IPS DF 6.9 (cell line): ENCODE data around the gene HERC2.
"Not testable (repeated sequence)": the region's sequence is repeated elsewhere in the genome, so short reads cannot be mapped to it uniquely, and the experiment has no call there.

Source experiments
- DNase-seq: peaks from one replicate; pipeline ENCODE4 v3.0.0-alpha.2; 2013; ENCODE audit warnings: low read depth, low spot score
- H3K27ac ChIP-seq: one replicate; pipeline ENCODE4 v1.5.1; 2013; ENCODE audit warnings: low read length, control low read depth
- H3K27me3 ChIP-seq: 2 replicates; pipeline ENCODE4 v1.6.1; 2013; ENCODE audit warnings: mild to moderate bottlenecking, low read length; ENCODE audit not compliant: control insufficient read depth, insufficient read depth
- H3K36me3 ChIP-seq: 2 replicates; pipeline ENCODE4 v1.6.1; 2013; ENCODE audit warnings: low read length; ENCODE audit not compliant: control insufficient read depth, insufficient read depth
- H3K4me1 ChIP-seq: 2 replicates; pipeline ENCODE4 v1.6.1; 2013; ENCODE audit warnings: low read length; ENCODE audit not compliant: control insufficient read depth, insufficient read depth
- H3K4me3 ChIP-seq: 2 replicates; pipeline ENCODE4 v1.5.1; 2013; ENCODE audit warnings: mild to moderate bottlenecking, low read length
- H3K9me3 ChIP-seq: 2 replicates; pipeline ENCODE4 v1.6.1; 2013; ENCODE audit warnings: low read length, inconsistent platforms; ENCODE audit not compliant: control insufficient read depth, insufficient read depth
- WGBS: extraction: QIAGEN DNeasy Blood & Tissue Kit; methylation state at CpG from one replicate; pipeline ENCODE4 v1.1.7; 2013; ENCODE audit warnings: mixed read lengths, missing lambda C conversion rate; ENCODE audit not compliant: insufficient read length, insufficient coverage; 5-methylcytosine and 5-hydroxymethylcytosine counted together

Gene HERC2

GRCh38 chr15:28125673-28126651 lies 196.0 kb downstream of the HERC2 start:
- Histone ChIP-seq H3K9me3 (no peaks in the 10 kb centered on the region), H3K36me3 (peaks cover 13% of the 10 kb centered on the region), H3K27ac (no peak overlapping the region), H3K4me1 (no peaks in the 10 kb centered on the region), H3K27me3 (no peaks in the 10 kb centered on the region), H3K4me3 (no peak overlapping the region)
- peak; percentile 27 for DNase-seq
- WGBS: no CpG with 5 or more reads among the region's 17 CpGs

DNA sequence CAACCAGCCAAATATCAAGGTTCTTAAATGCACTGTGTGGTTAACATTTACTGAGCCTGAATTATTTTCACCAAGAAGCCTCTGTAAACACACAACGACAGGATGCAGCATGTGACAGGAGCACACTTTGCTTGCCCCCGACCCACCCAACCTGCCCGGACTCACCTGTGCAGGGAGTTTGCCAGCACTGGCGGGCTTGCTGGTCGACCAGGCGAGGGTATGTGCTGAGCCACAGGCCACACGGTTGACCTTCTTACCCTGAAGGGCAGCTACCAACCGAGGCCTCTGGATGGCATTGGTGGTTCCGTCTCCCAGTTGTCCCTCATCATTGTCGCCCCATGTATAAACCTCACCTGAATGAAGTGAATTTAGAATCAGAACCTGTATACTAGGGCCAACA lies 197.1 kb downstream of the HERC2 start:
- no peak overlapping the region for H3K27ac ChIP-seq
- no peaks in the 10 kb centered on the region for H3K27me3 ChIP-seq
- no peaks in the 10 kb centered on the region for H3K4me1 ChIP-seq
- WGBS: no CpG with 5 or more reads among the region's 10 CpGs
- no peak for DNase-seq
- H3K36me3 ChIP-seq: peaks cover 13% of the 10 kb centered on the region
- no peak overlapping the region for H3K4me3 ChIP-seq
- no peaks in the 10 kb centered on the region for H3K9me3 ChIP-seq

- peaks cover 13% of the 10 kb centered on the region for H3K36me3 ChIP-seq
- no peak overlapping the region for H3K27ac ChIP-seq
- peak; percentile 55 for DNase-seq
- WGBS: no CpG with 5 or more reads among the region's 6 CpGs
- H3K9me3 ChIP-seq: no peaks in the 10 kb centered on the region
- H3K4me1 ChIP-seq: no peaks in the 10 kb centered on the region
- H3K4me3 ChIP-seq: no peak overlapping the region
- no peaks in the 10 kb centered on the region for H3K27me3 ChIP-seq
Measured at GRCh38 chr15:28123408-28124023, 198.5 kb downstream of the HERC2 start.

- Histone ChIP-seq H3K27me3 (no peaks in the 10 kb centered on the region), H3K36me3 (peaks cover 10% of the 10 kb centered on the region), H3K27ac (no peak overlapping the region), H3K4me1 (no peaks in the 10 kb centered on the region), H3K9me3 (no peaks in the 10 kb centered on the region), H3K4me3 (no peak overlapping the region)
- no CpG with 5 or more reads among the region's 28 CpGs for WGBS
- no peak for DNase-seq
Measured at GRCh38 chr15:28122038-28122949, 199.7 kb downstream of the HERC2 start.

- not testable (repeated sequence) for DNase-seq, H3K27me3 ChIP-seq, H3K4me1 ChIP-seq, H3K9me3 ChIP-seq, H3K4me3 ChIP-seq, H3K27ac ChIP-seq
- peaks cover 14% of the 10 kb centered on the region for H3K36me3 ChIP-seq
- no CpG with 5 or more reads among the region's 16 CpGs for WGBS
Measured at GRCh38 chr15:28121577-28121976, 200.4 kb downstream of the HERC2 start.

- no CpG with 5 or more reads among the region's 4 CpGs for WGBS
- H3K36me3 ChIP-seq: peaks cover 24% of the 10 kb centered on the region
Measured at GRCh38 chr15:28120359-28120640, 201.7 kb downstream of the HERC2 start.

DNA sequence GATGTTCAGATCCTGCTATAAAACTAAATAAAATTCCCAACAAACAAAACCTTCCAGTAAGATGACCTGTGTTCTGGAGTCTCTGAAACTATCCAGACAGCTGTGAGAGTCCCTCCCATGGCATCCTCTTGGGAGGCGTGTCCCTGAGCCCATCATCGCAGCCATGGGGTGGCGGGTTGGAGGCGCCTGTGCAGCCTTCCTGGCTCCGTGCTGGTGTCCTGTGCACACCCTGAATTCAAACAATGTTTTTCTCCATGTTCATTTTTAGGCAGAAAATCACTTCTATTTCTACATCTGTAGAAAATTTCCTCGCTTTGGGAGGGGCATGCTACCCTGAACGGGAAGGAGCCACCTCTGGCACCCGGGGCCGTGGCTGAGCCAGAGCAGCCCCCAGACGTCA lies 203.4 kb downstream of the HERC2 start:
- no peak overlapping the region for H3K4me3 ChIP-seq
- no peaks in the 10 kb centered on the region for H3K4me1 ChIP-seq
- WGBS: no CpG with 5 or more reads among the region's 10 CpGs
- H3K27ac ChIP-seq: no peak overlapping the region
- no peak for DNase-seq
- no peaks in the 10 kb centered on the region for H3K27me3 ChIP-seq
- peaks cover 32% of the 10 kb centered on the region for H3K36me3 ChIP-seq
- no peaks in the 10 kb centered on the region for H3K9me3 ChIP-seq

More at GRCh38 chr15:28120359-28120640, 201.7 kb downstream of the HERC2 start:
- Histone ChIP-seq H3K27ac (no peak overlapping the region), H3K4me3 (no peak overlapping the region), H3K9me3 (no peaks in the 10 kb centered on the region), H3K27me3 (no peaks in the 10 kb centered on the region), H3K4me1 (no peaks in the 10 kb centered on the region)
- DNase-seq: no peak

DNA sequence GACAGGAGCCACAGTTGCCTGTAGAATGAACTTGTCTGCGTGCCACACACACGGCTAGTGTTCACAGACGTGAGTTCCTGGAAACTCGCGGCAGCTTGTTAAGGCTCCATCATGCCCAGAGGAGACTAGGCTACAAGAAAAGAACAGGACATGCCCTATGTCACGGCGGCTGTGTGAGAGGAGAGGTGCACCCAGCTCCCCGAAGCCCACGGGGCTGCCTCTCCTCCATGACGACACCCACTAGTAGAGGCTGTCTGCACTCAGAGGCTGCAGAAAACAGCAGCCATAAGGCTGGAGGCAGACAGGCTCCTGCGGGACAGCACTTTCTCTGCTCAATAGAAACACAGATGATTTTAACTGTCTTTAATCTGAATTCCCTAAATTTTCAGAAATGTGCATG lies 203.9 kb downstream of the HERC2 start:
- no peaks in the 10 kb centered on the region for H3K27me3 ChIP-seq
- H3K4me3 ChIP-seq: no peak overlapping the region
- WGBS: no CpG with 5 or more reads among the region's 11 CpGs
- peaks cover 35% of the 10 kb centered on the region for H3K36me3 ChIP-seq
- no peaks in the 10 kb centered on the region for H3K4me1 ChIP-seq
- no peaks in the 10 kb centered on the region for H3K9me3 ChIP-seq
- no peak for DNase-seq
- H3K27ac ChIP-seq: no peak overlapping the region

DNA sequence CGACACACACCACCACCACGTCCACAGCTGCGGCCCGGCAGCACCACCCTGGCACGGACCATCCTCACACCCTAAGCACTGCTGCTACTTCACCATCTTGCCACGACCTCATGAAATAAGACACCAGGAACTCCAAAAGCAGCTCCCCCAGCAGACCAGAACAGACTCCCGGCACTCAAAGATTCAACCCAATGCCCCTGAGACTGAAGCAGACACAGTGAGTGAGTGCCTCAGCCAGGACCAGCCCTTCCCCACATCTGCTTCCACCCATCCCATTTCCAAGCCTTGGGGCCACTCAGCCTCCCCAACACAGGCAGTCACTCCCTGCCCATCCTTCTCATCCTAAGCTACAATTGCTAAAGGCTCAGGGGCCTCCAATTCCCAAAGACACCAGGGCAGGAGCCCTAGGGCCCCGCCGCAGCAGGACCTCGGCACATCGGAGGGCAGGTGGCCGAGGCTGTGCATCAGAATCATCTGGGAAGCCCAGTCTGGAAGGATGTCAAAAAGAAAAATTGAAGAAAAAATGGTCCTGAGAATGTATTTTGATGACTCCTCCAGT lies 204.5 kb downstream of the HERC2 start:
- DNase-seq: no peak
- no CpG with 5 or more reads among the region's 12 CpGs for WGBS
- peaks cover 40% of the 10 kb centered on the region for H3K36me3 ChIP-seq
- no peaks in the 10 kb centered on the region for H3K27me3 ChIP-seq
- no peak overlapping the region for H3K27ac ChIP-seq
- H3K4me1 ChIP-seq: no peaks in the 10 kb centered on the region
- no peak overlapping the region for H3K4me3 ChIP-seq
- H3K9me3 ChIP-seq: no peaks in the 10 kb centered on the region
